PC-9 (cell line): Measurements from ENCODE around the gene TMEM134.

ENCODE experiments used
- EZH2 ChIP-seq: fragments of 200-600 bp; sonication (generic); IDR thresholded peaks from 2 replicates; pipeline ENCODE4 v1.8.0; 2017; ENCODE audit warnings: antibody characterized with exemption, low read depth
- TF ChIP-seq, protein P1 (sequence below): fragments of 200-600 bp; sonication (generic); conservative IDR thresholded peaks from 2 replicates; pipeline ENCODE4 v1.6.1; 2017; ENCODE audit warnings: mixed run types, antibody characterized with exemption, mild to moderate bottlenecking, moderate library complexity

DNA sequence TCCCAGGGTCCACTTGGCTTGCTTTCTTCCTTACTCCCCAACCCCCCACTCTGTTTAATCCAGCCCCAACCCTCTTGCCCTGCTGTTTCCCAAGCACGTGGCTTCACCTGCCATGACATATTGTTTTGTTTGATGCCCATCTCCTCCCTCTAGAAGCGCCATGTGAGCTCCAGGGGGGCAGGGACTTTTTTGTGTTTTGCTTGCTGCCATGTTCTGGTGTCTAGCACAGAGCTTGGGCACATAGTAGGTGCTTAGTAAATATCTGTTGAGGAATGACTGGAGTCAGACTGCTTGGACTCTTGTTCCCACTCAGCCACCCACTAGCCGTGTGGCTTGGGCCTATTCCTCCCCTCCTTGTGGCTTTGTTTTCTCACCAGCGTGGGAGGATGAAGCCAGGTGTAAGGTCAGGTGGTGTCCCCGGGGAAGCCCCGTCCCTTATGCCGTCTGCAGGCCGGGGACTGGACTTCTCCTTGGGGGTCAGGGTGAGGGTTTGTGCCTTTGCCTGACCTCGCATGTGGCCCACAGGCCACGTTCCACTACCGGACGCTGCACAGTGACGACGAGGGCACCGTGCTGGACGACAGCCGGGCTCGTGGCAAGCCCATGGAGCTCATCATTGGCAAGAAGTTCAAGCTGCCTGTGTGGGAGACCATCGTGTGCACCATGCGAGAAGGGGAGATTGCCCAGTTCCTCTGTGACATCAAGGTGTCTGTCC lies 17.6 kb upstream of the TMEM134 start:
- TF ChIP-seq, protein P1, sequence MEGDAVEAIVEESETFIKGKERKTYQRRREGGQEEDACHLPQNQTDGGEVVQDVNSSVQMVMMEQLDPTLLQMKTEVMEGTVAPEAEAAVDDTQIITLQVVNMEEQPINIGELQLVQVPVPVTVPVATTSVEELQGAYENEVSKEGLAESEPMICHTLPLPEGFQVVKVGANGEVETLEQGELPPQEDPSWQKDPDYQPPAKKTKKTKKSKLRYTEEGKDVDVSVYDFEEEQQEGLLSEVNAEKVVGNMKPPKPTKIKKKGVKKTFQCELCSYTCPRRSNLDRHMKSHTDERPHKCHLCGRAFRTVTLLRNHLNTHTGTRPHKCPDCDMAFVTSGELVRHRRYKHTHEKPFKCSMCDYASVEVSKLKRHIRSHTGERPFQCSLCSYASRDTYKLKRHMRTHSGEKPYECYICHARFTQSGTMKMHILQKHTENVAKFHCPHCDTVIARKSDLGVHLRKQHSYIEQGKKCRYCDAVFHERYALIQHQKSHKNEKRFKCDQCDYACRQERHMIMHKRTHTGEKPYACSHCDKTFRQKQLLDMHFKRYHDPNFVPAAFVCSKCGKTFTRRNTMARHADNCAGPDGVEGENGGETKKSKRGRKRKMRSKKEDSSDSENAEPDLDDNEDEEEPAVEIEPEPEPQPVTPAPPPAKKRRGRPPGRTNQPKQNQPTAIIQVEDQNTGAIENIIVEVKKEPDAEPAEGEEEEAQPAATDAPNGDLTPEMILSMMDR = no peak
- TF ChIP-seq EZH2 = no peak
